Vagina (tissue), 2 donors: ENCODE data around the gene HYDIN. TPM values are rescaled to one million over a fixed set of nuclear protein-coding genes. Genes with fewer than 3 reads are reported as not detected.

Experiments used
- DNase-seq, 2 donors: peaks; one replicate each; pipeline ENCODE4 v3.0.0-alpha.2; 2017; ENCODE audit errors: extremely low spot score in 2 of 2
- H3K27ac ChIP-seq: fragments of 200-600 bp; sonication (generic); one replicate; pipeline ENCODE4 v1.5.1; 2019
- H3K27me3 ChIP-seq: fragments of 200-600 bp; sonication (generic); one replicate; pipeline ENCODE4 v1.5.1; 2019
- H3K36me3 ChIP-seq, 2 donors: fragments of 200-600 bp; sonication (generic); one replicate each; pipeline ENCODE4 v1.5.1; 2017 to 2019
- H3K4me1 ChIP-seq: fragments of 200-600 bp; sonication (generic); one replicate; pipeline ENCODE4 v1.5.1; 2019
- H3K4me3 ChIP-seq, 2 donors: fragments of 200-600 bp; sonication (generic); 1 replicate in 1 of 2; 2 replicates in 1 of 2; pipeline ENCODE4 v1.5.1; 2016 to 2019
- H3K9me3 ChIP-seq: fragments of 200-600 bp; sonication (generic); one replicate; pipeline ENCODE4 v1.5.1; 2019
- POLR2A ChIP-seq, 2 donors: fragments of 450-650 bp; IDR thresholded peaks; one replicate each; pipeline ENCODE4 v1.6.1; 2017; ENCODE audit warnings: antibody characterized with exemption in 2 of 2, mild to moderate bottlenecking in 2 of 2, moderate library complexity in 2 of 2
- POLR2AphosphoS5 ChIP-seq, 2 donors: sonication (generic); formaldehyde crosslinking; IDR thresholded peaks; one replicate each; pipeline ENCODE4 v1.9.0; 2017; ENCODE audit warnings: antibody characterized with exemption in 2 of 2, mild to moderate bottlenecking in 2 of 2, low read depth in 1 of 2; ENCODE audit not compliant: insufficient read depth in 1 of 2
- intact Hi-C: fragments of 100-400 bp; cut with DNase I; formaldehyde crosslinking; loops from one replicate; pipeline ENCODE4 v1.15.1; 2023
- total RNA-seq: library from RNA; depleted of rRNA; stranded (reverse); fragments of >200 nt; gene quantifications from one replicate; pipeline ENCODE4 v1.2.3, GENCODE V29; 2016
- TF ChIP-seq, protein P1 (sequence below), 3 experiments: fragments of 450-650 bp in 2 of 3; fragments of 200-600 bp in 1 of 3; sonication (generic) in 1 of 3; IDR thresholded peaks; one replicate each; pipeline ENCODE4 v1.5.1; 2017 to 2019; ENCODE audit warnings: antibody characterized with exemption in 3 of 3, mild to moderate bottlenecking in 2 of 3, moderate library complexity in 2 of 3

The HYDIN gene
- total RNA-seq, 1 donor from 2014 or later = not detected

DNA sequence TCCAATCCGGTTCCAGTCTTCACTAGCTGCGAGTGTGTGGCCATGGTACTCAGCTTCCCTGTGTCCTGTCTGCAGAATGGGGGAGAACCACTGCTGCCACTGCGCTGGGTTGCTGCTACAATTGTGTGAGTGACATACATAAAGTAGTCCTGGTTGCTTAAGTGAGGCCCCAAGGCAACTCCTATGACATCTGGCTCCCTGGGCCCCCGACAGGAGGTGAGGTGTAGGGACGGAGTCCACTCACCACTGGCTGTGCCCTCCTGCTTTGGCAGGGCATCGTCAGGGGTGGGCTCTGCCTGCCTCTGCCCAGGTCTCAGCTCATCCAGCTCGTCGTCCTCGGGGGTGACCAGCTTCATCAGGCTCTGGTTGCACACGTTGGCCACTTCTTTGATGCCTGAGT lies 450.0 kb downstream of the HYDIN start:
- intact Hi-C loops = no loop called here
- Histone ChIP-seq H3K9me3 (no peaks in the 10 kb centered on the region), H3K4me1 (peaks cover 21% of the 10 kb centered on the region), H3K36me3 (peaks cover 0 to 54% of the 10 kb centered on the region in 2 donors), H3K27ac (no peak overlapping the region), H3K27me3 (no peaks in the 10 kb centered on the region), H3K4me3 (no peak overlapping the region)
- no peak for DNase-seq
- no peak for TF ChIP-seq POLR2AphosphoS5 (IDR thresholded peaks at IDR 0.05; ENCODE audit: insufficient read depth in 1 of 2, low read depth in 1 of 2)

DNA sequence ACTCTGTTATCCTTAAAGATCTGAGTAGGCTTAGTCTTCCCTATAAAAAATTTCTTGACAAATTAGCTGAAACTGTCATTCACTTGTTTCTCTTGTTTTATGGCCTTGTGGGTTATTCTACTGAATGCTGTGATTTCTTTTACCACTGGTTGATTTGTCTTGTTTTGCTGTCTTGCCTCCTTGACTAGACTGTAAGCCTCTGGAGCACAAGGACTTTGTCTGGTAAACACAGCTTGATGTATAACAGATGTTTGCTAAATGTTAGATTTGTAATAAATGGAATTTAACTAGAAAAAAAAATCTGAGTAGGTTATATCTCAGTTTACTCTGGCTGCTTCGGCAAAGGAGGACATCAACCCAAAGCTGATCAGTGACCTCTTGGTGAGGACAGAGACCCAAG lies 451.2 kb downstream of the HYDIN start:
- peaks cover 0 to 45% of the 10 kb centered on the region in 2 donors for H3K36me3 ChIP-seq
- intact Hi-C loops = no loop called here

DNA sequence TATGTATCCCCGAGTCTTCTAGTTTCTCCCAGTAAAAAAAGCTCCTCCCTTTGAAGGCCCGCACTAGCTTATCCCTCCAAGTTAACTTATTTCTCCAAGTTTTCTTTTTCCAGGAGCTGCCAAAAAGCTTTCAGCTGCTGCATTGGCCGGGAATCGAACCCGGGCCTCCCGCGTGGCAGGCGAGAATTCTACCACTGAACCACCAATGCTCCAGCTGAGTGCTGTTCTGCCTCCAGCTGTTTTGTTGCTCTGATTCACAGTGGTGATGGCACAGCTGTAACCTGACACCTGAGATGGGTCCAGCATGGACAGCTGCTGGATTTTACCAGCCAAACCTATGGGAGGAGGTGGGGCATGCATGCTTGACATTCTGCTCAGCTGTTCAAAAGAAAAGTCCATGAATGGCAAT lies 451.6 kb downstream of the HYDIN start:
- no peaks in the 10 kb centered on the region for H3K27me3 ChIP-seq
- peak overlapping the region; percentile 34 for H3K27ac ChIP-seq
- no peaks in the 10 kb centered on the region for H3K9me3 ChIP-seq
- peak; percentile 46 to 77 for TF ChIP-seq POLR2AphosphoS5 (IDR thresholded peaks at IDR 0.05; ENCODE audit: insufficient read depth in 1 of 2, low read depth in 1 of 2)
- TF ChIP-seq POLR2A (IDR thresholded peaks at IDR 0.05) = no peak
- peaks cover 21% of the 10 kb centered on the region for H3K4me1 ChIP-seq
- peaks cover 0 to 40% of the 10 kb centered on the region in 2 donors for H3K36me3 ChIP-seq
- no peak overlapping the region for H3K4me3 ChIP-seq
- peak in 1 of 2 donors; percentile 92 for DNase-seq
- intact Hi-C loops = no loop called here

More for the DNA sequence above, 451.2 kb downstream of the HYDIN start:
- Histone ChIP-seq H3K4me3 (no peak overlapping the region), H3K27ac (no peak overlapping the region), H3K4me1 (peaks cover 21% of the 10 kb centered on the region), H3K9me3 (no peaks in the 10 kb centered on the region), H3K27me3 (no peaks in the 10 kb centered on the region)
- TF ChIP-seq POLR2AphosphoS5 (IDR thresholded peaks at IDR 0.05; ENCODE audit: insufficient read depth in 1 of 2, low read depth in 1 of 2) (no peak), POLR2A (IDR thresholded peaks at IDR 0.05) (no peak)
- TF ChIP-seq, protein P1, sequence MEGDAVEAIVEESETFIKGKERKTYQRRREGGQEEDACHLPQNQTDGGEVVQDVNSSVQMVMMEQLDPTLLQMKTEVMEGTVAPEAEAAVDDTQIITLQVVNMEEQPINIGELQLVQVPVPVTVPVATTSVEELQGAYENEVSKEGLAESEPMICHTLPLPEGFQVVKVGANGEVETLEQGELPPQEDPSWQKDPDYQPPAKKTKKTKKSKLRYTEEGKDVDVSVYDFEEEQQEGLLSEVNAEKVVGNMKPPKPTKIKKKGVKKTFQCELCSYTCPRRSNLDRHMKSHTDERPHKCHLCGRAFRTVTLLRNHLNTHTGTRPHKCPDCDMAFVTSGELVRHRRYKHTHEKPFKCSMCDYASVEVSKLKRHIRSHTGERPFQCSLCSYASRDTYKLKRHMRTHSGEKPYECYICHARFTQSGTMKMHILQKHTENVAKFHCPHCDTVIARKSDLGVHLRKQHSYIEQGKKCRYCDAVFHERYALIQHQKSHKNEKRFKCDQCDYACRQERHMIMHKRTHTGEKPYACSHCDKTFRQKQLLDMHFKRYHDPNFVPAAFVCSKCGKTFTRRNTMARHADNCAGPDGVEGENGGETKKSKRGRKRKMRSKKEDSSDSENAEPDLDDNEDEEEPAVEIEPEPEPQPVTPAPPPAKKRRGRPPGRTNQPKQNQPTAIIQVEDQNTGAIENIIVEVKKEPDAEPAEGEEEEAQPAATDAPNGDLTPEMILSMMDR (IDR thresholded peaks at IDR 0.05) = no peak
- DNase-seq = no peak

DNA sequence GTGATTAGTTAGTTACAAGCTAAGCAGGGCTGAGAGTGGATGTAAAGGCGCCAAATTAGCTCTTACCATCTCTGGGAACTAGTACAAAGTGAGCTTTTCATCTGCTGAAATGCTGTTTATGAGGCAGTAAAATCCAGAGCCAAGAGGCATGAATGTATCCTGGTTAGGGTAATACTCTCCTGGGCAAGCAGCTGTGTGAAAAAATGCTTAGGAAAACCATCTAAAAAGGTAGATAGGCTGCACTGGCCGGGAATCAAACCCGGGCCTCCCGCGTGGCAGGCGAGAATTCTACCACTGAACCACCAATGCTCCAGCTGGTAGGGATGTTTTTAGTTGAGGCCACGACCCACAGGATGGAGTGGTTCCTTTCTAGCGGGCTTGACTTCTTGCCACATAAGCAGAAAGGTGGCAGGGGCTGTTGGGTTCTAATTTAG lies 452.5 kb downstream of the HYDIN start:
- H3K27me3 ChIP-seq = no peaks in the 10 kb centered on the region
- no peak for DNase-seq
- TF ChIP-seq, protein P1 (IDR thresholded peaks at IDR 0.05) = no peak
- no peak for TF ChIP-seq POLR2AphosphoS5 (IDR thresholded peaks at IDR 0.05; ENCODE audit: insufficient read depth in 1 of 2, low read depth in 1 of 2)
- TF ChIP-seq POLR2A (IDR thresholded peaks at IDR 0.05) = no peak
- H3K4me3 ChIP-seq = no peak overlapping the region
- H3K4me1 ChIP-seq = peaks cover 21% of the 10 kb centered on the region
- H3K27ac ChIP-seq = peak overlapping the region; percentile 34
- H3K9me3 ChIP-seq = no peaks in the 10 kb centered on the region
- peaks cover 0 to 31% of the 10 kb centered on the region in 2 donors for H3K36me3 ChIP-seq
- intact Hi-C loops = no loop called here

GRCh38 chr16:70777496-70777895 lies 453.0 kb downstream of the HYDIN start:
- peak overlapping the region; percentile 34 for H3K27ac ChIP-seq
- peaks cover 0 to 26% of the 10 kb centered on the region in 2 donors for H3K36me3 ChIP-seq
- no peak for DNase-seq
- no peaks in the 10 kb centered on the region for H3K9me3 ChIP-seq
- intact Hi-C loops = no loop called here
- no peaks in the 10 kb centered on the region for H3K27me3 ChIP-seq
- no peak overlapping the region for H3K4me3 ChIP-seq
- TF ChIP-seq POLR2A (IDR thresholded peaks at IDR 0.05) (no peak), POLR2AphosphoS5 (IDR thresholded peaks at IDR 0.05; ENCODE audit: insufficient read depth in 1 of 2, low read depth in 1 of 2) (peak in 1 of 2 donors; percentile 24)
- TF ChIP-seq, protein P1 (IDR thresholded peaks at IDR 0.05) = no peak
- H3K4me1 ChIP-seq = peaks cover 21% of the 10 kb centered on the region

- H3K36me3 ChIP-seq = peaks cover 0 to 10% of the 10 kb centered on the region in 2 donors
- intact Hi-C loops = no loop called here
- TF ChIP-seq POLR2A (IDR thresholded peaks at IDR 0.05) = no peak
- TF ChIP-seq POLR2AphosphoS5 (IDR thresholded peaks at IDR 0.05; ENCODE audit: insufficient read depth in 1 of 2, low read depth in 1 of 2) = no peak
- TF ChIP-seq, protein P1 (IDR thresholded peaks at IDR 0.05) = no peak
- no peak overlapping the region for H3K27ac ChIP-seq
- H3K27me3 ChIP-seq = no peaks in the 10 kb centered on the region
- DNase-seq = no peak
- H3K4me1 ChIP-seq = peaks cover 29% of the 10 kb centered on the region
- H3K9me3 ChIP-seq = no peaks in the 10 kb centered on the region
- H3K4me3 ChIP-seq = no peak overlapping the region
These were observed 455.1 kb downstream of the HYDIN start for GRCh38 chr16:70775399-70775798.
